Measurements from ENCODE around the gene PCED1A. TPM values are rescaled to one million over a fixed set of nuclear protein-coding genes. Genes with fewer than 3 reads are reported as not detected.
A peak's percentile ranks its signal among the peaks of the same experiment; 100 is the strongest.

PCED1A gene
- total and polyA plus RNA-seq, 2 of the 8 experiments (the other 6 are each of a cell fraction or from before 2014, with no cell fraction given): 13.4 to 18.9 TPM

DNA sequence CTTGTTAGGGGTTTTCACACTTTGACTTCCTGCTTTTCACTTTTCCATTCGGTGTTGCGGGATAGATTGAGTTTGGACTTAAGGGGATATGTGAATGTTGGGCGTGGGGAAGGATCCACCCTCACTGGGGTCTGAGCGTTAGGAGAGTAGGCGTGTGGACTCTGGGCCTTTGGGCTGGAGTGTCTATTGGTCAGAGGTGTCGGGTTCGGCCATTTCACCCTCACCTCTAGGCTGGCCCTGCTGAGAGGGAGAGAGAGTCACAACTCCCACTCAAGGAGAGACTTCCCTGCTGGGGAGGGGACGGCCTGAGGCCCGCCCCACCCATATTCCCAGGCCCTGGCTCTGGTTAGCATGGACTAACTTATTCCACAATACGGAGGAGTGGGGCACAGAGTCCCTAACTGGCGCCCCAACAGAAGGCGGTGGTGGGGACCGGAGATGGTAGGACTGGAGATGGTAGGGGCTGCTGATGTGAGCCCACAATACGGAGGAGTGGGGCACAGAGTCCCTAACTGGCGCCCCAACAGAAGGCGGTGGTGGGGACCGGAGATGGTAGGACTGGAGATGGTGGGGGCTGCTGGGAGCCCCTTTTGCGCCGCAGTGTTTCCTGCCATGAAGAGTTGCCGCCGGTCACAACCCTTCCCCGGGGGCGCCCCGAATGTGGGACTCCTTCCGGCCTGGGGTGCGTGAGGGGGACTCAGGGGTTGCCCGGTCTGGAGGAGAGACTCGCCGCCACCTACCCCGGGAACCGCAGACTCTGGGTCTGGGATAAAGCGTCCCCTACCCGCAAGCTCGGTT lies 31.4 kb upstream of the PCED1A start:
- ChIA-PET POLR2A (ENCODE audit: partially characterized antibody) (interaction anchor here (0.6 to 2.3 kb wide), 10 partner anchors 11 to 208 kb away, joined by 3 to 12 read pairs (median 4); partner anchors contain the start of gene IDH3B), CTCF (ENCODE audit: partially characterized antibody) (no interaction called here)
- peak overlapping the region; percentile 73; the same call in 1 of the 2 replicates for H4K8ac ChIP-seq (ENCODE audit: extremely low read depth, insufficient read depth, low read length)
- peak overlapping the region; percentile 4; the same call in 1 of the 2 replicates for H2BK12ac ChIP-seq (ENCODE audit: low read depth, low read length)
- H3K23me2 ChIP-seq (ENCODE audit: low read depth, low read length): peaks cover 12% of the 10 kb centered on the region
- H3K4me3 ChIP-seq (ENCODE audit: extremely low read depth in 1 of 4, insufficient read depth in 2 of 4, low read depth in 3 of 4, low read length in 4 of 4): peak overlapping the region; percentile 70 to 82 (median 78)
- no peak overlapping the region for H3K56ac ChIP-seq (replicated peaks; ENCODE audit: insufficient read length, low read depth, low read length)
- H3K4ac ChIP-seq (replicated peaks; ENCODE audit: insufficient read length, low read depth, low read length): no peak overlapping the region
- H3K14ac ChIP-seq (ENCODE audit: insufficient read length): no peak overlapping the region
- peaks cover 0 to 24% (median 14%) of the 10 kb centered on the region in 4 experiments; a peak in 5 of 7 replicates for H3K27me3 ChIP-seq (replicated peaks in 1 of 4; ENCODE audit: control insufficient read depth in 3 of 4, extremely low read depth in 1 of 4, insufficient read depth in 3 of 4, low read length in 3 of 4)
- 32% methylated on average over 26 of the region's 34 CpGs; no CpG with 5 or more reads in 1 of the 2 experiments for WGBS, 2 experiments (ENCODE audit: extremely low coverage in 1 of 2, insufficient coverage in 1 of 2, insufficient read length in 1 of 2, insufficient replicate concordance in 2 of 2, low coverage in 1 of 2, low lambda C conversion rate in 2 of 2, missing lambda C conversion rate in 1 of 2)
- H2BK5ac ChIP-seq (ENCODE audit: low read depth, low read length): no peak overlapping the region
- peak overlapping the region; percentile 70 for H2BK120ac ChIP-seq (replicated peaks; ENCODE audit: low read depth, low read length)
- H3K9ac ChIP-seq (replicated peaks in 1 of 4; ENCODE audit: extremely low read depth in 1 of 4, low read depth in 3 of 4, low read length in 3 of 4): peak overlapping the region in 2 of 4 experiments; percentile 26 to 76; a peak in 2 of 7 replicates
- no peak overlapping the region for H4K5ac ChIP-seq (ENCODE audit: insufficient read length, low read depth, low read length)
- H2BK20ac ChIP-seq (ENCODE audit: low read length): no peak overlapping the region
- H2AK5ac ChIP-seq (ENCODE audit: low read depth, low read length): no peak overlapping the region
- H3K23ac ChIP-seq (ENCODE audit: insufficient read length): no peak overlapping the region
- H3K9me3 ChIP-seq (ENCODE audit: insufficient read depth in 2 of 2, low read depth in 1 of 2, low read length in 1 of 2): no peaks in the 10 kb centered on the region
- H2AFZ ChIP-seq (ENCODE audit: low read length): peak overlapping the region; percentile 94
- peak overlapping the region; percentile 49 for H3K18ac ChIP-seq (ENCODE audit: extremely low read depth, low read length)
- peak in 1 of 2 experiments; percentile 52 for DNase-seq (ENCODE audit: low read depth in 1 of 2, low spot score in 2 of 2)
- H3K79me1 ChIP-seq (ENCODE audit: low read depth, low read length): 0 out of 2 replicates have a peak, but pooled peaks cover 4% of the 10 kb centered on the region
- peak overlapping the region; percentile 65 to 96 for H3K4me2 ChIP-seq (ENCODE audit: insufficient read depth in 1 of 2, low read depth in 2 of 2, low read length in 2 of 2)
- no peak overlapping the region for H4K91ac ChIP-seq (replicated peaks; ENCODE audit: insufficient read length, low read length)
- FAIRE-seq: no peak
- no peak overlapping the region for H2BK15ac ChIP-seq (ENCODE audit: low read length)
- H4K20me1 ChIP-seq (replicated peaks in 1 of 2; ENCODE audit: control insufficient read depth in 1 of 2, insufficient read depth in 2 of 2, low read length in 2 of 2): peaks cover 3 to 8% of the 10 kb centered on the region in 2 experiments
- 0 out of 8 replicates have a peak, but pooled peaks cover 0 to 3% (median 0%) of the 10 kb centered on the region in 4 experiments for H3K36me3 ChIP-seq (ENCODE audit: control insufficient read depth in 2 of 4, insufficient read depth in 4 of 4, low read length in 3 of 4)
- H3K4me1 ChIP-seq (replicated peaks in 1 of 4; ENCODE audit: control insufficient read depth in 3 of 4, insufficient read depth in 4 of 4, low read length in 3 of 4): peaks cover 0 to 7% (median 4%) of the 10 kb centered on the region in 4 experiments; a peak in 6 of 7 replicates
- H3K79me2 ChIP-seq (ENCODE audit: control insufficient read depth in 1 of 2, insufficient read depth in 2 of 2, low read length in 2 of 2): peaks cover 0 to 31% of the 10 kb centered on the region in 2 experiments; a peak in 3 of 4 replicates
- no peak overlapping the region for H3K27ac ChIP-seq (ENCODE audit: low read depth, low read length)
- TF ChIP-seq KDM4A (IDR thresholded peaks at IDR 0.05; ENCODE audit: low read depth, low read length, severe bottlenecking): no peak
- no peak for TF ChIP-seq CHD2 (IDR thresholded peaks at IDR 0.05; ENCODE audit: low read length)
- no peak for TF ChIP-seq TBP (IDR thresholded peaks at IDR 0.05; ENCODE audit: low read depth, low read length)
- TF ChIP-seq, protein P1, sequence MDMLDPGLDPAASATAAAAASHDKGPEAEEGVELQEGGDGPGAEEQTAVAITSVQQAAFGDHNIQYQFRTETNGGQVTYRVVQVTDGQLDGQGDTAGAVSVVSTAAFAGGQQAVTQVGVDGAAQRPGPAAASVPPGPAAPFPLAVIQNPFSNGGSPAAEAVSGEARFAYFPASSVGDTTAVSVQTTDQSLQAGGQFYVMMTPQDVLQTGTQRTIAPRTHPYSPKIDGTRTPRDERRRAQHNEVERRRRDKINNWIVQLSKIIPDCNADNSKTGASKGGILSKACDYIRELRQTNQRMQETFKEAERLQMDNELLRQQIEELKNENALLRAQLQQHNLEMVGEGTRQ (IDR thresholded peaks at IDR 0.05; ENCODE audit: low read length): no peak
- TF ChIP-seq JUND (IDR thresholded peaks at IDR 0.05; ENCODE audit: low read length): no peak
- TF ChIP-seq EZH2 (IDR thresholded peaks at IDR 0.05; ENCODE audit: low read depth, low read length, severe bottlenecking): no peak
- TF ChIP-seq TAF7 (optimal IDR thresholded peaks at IDR 0.05; ENCODE audit: borderline replicate concordance, low read depth, low read length): no peak
- no peak for TF ChIP-seq FOSL1 (IDR thresholded peaks at IDR 0.05; ENCODE audit: insufficient read depth, low read depth, low read length)
- no peak for TF ChIP-seq POU5F1 (IDR thresholded peaks at IDR 0.05; ENCODE audit: low read depth, low read length)
- TF ChIP-seq ZNF274 (IDR thresholded peaks at IDR 0.05; ENCODE audit: borderline replicate concordance, extremely low read depth, low read length): no peak

Data from H1 (cell line).